HG03175 (cell line): ENCODE results near the gene FARS2.
"Not testable (repeated sequence)": the region's sequence is repeated elsewhere in the genome, so short reads cannot be mapped to it uniquely, and the experiment has no call there.

Source experiments
- ATAC-seq: cut with Tn5 transposase; IDR thresholded peaks from one replicate; pipeline ENCODE4 v1.9.1; 2021; ENCODE audit warnings: mild to moderate bottlenecking, moderate library complexity; ENCODE audit not compliant: unreplicated experiment

Gene FARS2

DNA sequence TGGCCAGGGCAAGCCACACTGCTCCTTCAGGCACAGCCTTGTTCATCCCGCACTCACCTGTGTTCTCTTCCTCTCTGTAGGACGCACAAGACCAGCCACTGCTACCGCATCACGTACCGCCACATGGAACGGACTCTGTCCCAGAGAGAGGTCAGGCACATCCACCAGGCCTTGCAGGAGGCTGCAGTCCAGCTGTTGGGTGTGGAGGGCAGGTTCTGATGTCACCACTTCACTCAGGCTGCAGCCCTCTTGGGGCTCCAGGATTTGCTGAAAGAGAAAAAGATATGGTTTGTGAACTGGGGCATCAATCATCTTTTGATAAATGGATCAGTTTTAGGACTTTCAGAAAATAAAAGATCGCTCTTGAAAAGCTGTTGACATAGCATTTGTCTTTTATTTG lies 509.9 kb downstream of the FARS2 start:
- ATAC-seq, result no peak

DNA sequence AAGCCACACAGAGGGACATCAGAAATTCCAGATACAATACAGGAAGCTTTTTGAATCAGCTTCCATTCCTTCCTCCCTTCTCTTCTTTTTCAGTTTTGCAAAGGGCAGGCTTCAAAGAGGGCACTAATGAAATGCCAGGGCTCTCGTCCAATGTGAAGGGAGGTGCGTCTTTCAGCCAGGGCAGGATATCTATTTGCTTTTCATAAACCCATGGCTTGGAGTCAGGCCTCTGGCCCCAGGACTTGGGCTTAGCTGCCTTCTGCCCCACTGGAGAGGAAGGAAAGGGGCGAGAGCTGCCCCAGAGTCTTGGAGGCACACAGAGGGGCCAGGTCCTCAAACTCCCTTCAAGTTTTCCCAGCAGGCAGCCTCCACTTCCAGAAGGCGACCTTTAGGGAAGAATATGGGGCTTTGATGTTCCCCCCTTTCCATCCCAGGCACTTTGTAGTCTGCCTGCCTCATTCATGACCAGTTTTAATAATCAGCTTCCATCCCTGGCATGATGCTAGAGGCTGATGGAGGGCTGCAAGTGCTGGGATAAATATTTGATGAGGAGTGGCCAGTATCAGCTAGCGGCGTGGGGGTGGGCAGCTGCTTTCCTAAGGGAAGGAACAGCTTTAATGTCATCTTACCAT lies 510.6 kb downstream of the FARS2 start:
- ATAC-seq, result no peak

DNA sequence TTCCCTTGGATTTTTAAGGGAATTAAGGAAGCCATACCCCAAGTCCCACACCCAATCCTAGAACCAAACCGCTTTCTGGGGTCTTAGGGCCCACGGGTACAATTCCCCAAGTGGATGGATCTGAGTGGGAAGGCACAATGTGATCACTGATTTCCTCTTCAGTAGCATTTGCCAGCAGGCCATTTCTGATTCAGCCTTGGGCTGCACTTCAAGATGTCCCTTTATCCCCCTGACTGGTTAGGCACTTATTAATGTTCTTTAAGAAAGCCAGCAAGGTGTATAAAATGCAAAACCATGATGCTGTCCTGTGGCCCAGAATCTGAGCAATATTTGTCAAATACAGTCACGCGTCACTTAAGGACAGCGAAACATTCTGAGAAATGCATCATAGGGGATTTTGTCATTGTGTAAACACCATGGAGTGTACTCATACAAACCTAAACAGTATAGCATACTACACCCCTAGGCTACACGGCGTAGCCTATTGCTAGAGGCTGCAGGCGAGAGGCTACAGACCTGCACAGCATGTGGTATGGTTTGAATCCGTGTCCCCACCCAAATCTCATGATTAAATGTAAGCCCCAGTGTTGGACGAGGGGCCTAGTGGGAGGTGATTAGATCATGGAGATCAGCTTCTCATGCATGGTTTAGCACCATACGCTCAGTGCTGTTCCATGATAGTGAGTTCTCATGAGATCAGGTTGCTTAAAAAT lies 511.3 kb downstream of the FARS2 start:
- no peak for ATAC-seq

DNA sequence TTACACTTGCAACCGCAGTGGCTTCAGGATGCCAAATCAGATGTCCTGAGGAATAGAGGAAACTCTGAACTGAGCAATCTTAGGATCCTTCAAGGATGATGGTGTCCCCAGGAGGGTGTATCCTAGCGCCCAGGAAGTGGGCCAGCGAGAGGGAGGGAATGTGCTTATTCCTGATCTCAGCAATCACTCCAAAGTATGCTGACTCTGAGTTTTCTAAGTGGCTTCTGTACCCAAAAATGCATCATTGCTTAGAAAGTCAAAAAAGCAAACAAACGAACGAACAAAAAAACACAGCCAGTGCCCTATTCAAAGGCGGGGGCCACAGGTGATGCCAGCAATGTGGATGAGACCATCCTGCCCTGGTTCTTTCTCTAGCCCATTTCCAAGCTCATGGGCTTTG lies 514.8 kb downstream of the FARS2 start:
- ATAC-seq, result no peak

DNA sequence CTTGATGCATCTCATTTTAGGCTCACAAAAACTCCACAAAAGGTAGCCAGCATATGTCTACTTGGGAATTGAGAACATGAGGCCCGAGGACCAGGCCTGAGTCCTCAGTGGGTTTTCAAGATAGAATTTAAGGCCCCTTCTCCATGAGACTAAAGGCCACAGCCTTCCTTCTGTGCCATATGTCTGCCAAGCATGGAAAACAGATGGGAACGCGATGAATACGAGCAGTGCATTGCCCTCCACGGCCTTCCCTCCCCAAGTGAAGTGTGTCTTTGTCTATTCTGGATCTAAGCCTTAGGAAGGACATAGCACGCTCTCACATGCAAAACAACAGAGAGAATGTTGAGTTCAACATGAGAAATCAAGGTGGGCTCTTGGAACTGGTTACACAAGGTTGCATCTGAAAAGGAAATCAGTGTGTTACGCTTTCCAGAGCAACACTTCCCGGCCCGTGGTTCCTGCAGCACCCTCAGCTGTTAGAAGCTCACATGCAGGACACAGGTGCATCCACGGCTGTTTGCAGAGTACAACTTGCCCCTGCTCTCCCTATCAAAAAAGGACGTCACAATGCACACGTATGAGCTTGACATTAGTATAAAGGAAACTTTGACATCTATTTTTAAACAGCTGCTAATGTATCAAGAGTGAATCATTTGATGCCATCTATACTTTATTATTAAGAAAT lies 515.5 kb downstream of the FARS2 start:
- no peak for ATAC-seq

DNA sequence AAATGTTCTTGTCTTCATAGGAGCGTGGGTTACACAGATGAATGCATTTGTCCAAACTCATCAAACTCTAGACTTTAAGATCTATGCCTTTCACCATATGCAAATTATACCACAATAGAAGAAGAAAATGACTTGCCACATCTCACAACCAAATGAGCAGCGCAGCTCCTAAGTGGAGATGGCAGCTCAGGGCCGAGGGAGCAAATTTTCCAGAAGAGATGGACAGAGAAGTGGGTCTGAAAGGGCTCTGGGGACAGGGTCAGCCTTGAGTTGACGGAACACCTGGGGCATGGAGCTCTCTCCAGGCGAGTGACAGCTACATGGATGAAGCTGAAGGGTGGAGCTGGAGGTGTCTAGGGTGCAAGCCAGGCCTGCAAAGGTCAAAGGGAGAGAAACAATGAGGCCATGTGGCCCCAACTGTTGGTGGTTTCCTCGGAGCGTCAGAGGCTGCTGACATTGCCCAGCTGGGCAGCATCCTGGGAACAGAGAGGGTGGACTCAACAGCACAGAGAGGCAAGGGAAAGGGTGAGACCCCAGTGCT lies 517.1 kb downstream of the FARS2 start:
- ATAC-seq, result peak; percentile 77

DNA sequence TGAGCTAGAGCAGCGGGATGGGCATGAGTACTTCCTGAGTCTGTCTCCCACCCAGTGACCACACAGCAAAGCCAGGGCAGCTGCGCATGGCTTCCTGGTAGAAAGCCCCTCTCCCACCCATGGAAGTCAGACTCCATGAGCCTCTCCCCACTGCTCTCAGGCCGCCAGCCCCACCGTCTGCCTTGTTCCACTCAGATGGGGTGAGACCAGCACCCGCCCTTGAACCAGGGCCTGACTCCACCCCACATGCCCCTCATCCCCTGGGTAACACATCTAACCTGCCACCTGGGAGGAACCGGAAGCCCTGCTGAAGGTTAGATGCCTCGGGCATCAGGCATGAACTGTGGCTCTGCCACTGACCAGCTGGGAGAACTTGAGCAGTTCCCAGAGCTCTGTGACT lies 517.6 kb downstream of the FARS2 start:
- no peak for ATAC-seq

DNA sequence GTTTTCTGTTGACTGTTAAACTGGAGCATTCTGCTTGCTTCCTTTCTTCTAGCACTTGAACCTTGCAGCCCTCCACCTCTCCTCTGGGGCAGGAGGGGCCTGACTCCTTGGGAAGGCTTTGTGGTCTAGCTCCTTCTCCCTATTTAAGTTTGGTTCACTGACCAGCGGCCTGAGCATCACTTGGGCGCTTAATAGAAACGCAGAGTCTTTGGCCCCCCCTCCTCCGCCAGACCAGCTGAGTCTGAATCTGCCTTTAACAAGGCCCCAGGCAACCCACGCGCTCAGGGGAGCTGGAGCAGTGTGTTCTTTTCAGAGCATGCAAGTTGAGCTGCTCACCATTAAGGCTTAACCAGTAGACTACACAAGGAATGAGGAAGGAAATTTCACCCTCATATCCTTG lies 519.7 kb downstream of the FARS2 start:
- ATAC-seq, result no peak

DNA sequence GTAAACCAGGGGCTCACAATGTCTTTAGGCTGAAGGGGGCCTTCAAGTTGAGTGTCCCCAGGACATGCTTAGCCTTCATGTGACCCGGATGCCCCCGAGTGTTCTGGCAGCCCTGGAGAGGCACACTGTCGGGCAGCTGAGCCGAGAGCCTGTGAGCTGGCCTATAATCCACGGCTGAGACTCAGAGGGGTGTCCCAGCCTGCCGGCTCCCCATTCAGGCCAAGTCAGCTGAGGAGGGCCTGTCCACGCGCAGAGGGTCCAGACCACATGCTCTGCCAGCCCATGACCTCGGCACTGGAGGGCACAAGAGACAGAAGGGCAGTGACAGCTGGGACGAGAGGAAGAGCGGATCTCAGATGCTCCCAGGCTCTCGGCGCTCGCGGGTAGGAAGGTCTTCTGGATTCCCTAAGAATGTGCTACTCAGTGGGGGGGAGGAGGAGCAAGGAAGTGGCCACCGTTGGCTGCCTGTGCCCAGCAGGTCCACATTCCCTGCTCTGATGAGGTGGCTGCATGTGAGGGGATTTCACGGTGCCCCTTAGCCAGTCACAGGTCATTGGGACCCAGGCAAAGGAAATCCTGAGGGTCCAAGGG lies 520.7 kb downstream of the FARS2 start:
- no peak for ATAC-seq

DNA sequence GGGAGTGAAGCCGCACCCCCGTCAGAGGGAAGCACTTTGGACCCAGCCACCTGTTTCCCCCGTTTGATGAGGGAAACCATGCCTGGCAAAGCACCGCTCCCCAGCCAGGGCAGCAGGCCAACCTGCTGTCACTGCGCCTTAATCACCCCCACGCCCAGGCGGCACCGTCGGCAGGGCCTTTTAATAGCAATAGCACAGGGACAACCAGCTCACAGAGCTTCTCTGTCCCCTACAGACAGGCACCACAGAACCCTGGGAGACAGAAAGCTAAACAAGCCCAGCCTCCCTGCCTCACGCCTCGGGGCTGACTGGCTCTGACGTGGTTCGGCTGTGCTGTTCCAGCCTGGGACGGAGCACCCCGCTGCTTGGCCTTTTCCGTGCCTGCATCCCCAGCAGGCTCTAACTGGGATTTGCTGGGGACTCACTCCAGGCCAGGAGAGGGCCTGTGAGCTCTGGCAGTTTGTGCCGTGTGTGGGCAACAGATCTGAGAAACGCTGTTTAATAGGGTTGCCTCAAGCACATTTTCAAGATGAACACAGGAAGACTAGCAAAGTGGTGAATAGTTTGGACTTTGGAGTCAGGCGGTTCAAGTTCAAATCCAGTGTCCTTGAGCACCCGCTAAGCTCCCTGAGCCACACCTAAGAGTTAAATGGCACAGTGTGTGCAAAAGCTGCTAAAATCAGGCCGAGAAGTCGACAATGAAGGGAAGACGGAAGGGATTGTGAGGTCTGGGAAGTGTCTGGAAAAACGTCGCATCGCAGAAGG lies 521.7 kb downstream of the FARS2 start:
- no peak for ATAC-seq

DNA sequence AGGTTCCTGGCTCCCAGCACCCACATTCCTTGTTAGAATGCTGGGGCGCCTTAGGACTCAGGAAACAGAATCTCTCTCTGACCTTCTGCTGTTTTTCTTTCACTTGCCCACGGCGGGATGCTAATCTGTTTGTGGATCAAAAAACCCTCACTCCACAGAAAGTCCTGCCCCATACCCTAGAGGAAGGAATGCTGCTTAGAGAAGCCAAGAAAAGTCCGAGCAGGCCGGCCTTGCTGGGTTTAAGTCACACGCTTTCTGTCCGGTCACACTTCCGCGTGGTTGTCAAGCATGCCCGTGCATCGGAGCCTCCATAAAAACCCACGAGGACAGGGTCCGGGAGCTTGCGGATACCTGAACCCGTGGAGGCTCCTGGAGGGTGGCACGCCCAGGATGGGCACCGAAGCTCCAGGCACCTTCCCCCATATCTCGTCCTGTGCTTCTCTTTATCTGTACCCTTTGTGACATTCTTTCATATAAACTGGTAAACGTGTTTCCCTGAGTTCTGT lies 522.3 kb downstream of the FARS2 start:
- no peak for ATAC-seq

DNA sequence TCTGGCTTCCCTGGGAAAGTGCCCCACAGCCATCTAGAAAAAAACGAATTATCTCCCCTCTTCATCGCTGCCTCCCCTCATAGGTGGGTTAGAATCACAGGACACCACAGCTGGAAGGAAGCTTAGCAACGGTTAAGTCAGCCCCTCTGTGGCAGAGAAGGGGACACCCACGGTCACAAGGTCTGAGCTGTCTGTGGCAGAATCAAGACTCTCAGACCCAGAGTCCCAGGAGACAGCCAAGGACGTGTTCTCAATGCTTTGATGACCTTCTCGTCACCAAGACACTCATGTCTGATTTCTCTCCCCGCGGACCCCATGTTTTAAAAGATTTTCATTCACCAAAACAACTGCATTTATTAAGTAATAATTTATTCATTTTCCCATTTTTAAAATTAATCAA lies 523.9 kb downstream of the FARS2 start:
- no peak for ATAC-seq

DNA sequence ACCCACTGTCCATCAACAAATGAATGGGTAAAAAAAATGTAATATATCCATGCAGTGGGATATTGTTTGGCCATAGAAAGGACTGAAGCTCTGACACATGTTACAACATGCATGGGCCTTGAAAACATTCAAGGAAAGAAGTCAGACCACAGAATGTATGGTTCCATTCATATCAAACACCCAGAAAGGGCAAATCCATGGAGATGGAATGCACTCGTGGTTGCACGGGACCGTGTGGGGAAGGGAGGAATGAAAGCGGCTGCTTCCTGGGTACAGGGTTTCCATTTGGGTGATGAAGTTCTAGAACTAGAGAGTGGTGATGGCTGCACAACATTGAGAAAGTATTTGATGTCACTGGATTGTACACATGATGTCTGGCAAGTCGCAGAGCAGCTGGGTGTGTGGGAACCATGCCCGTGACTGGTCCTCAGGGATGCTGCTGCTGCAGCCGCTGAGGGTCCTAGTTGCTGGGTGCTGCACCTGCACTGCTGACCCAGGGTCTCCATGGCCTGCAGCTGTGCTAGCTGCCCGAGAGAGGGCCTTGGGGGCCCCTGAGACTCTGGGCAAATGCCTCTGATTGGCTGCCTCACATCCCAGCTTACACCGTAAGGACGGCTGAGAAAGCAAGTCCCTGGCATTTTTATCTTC lies 525.1 kb downstream of the FARS2 start:
- no peak for ATAC-seq

DNA sequence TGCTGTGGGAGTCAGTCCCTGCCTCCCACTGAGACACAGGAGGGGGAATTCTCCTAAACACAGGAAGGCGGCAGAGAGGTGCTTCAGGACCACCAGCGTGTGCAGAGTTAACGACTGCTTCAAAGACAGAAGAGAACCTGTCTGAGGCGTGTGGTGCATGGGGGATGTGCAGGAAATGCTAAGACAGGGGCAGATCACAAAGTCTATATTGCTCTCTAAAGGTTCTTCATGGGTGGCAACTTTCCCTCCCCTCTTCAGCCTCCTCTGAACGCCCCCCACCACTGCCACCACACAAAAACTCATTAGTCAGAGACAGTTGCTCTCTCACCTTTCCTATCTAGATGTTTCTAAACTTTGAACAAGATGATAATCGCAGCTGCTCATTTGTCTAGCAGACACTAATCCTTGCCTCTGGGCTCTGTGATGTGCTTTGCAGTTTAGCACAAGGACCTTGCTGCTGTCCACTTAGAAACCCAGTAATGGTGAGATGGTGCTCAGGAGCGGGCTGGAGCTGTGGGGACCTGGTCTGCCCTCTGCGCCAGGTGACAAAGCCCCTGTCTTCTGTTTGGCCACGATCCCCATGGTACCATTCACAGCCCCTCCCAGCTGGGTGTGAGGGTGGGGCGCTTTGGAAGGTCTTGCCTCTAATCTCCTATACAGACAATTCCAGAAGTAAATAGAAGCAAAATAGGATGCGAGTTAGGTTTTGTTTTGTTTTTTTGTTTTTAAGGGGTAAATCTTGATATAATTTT lies 525.8 kb downstream of the FARS2 start:
- ATAC-seq, result no peak

DNA sequence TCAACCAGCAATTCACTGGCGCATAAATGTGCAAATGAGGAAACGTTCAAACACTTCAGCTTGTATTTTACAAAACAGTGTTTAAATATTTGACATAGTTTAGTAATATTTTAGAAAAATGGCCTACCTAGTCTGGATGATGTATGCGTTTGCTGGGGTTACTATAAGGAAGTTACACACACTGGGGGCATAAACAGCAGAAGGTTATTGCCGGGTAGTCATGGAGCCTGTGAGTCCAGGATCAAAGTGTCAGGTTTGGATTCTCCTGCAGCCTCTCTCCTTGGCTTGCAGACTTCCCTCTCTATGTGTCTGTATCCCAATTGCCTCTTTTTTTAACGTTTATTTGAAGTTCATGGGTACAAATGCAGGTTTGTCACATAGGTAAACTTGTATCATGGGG lies 528.1 kb downstream of the FARS2 start:
- not testable (repeated sequence) for ATAC-seq

DNA sequence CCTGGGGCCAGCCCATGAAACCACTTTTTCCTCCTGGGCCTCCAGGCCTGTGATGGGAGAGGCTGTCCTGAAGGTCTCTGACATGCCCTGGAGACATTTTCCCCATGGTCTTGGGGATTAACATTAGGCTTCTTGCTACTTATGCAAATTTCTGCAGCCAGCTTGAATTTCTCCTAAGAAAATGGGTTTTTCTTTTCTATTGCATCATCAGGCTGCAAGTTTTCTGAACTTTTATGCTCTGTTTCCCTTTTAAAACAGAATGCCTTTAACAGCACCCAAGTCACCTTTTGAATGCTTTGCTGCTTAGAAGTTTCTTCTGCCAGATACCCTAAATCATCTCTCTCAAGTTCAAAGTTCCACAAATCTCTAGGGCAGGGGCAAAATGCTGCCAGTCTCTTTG lies 535.2 kb downstream of the FARS2 start:
- not testable (repeated sequence) for ATAC-seq

DNA sequence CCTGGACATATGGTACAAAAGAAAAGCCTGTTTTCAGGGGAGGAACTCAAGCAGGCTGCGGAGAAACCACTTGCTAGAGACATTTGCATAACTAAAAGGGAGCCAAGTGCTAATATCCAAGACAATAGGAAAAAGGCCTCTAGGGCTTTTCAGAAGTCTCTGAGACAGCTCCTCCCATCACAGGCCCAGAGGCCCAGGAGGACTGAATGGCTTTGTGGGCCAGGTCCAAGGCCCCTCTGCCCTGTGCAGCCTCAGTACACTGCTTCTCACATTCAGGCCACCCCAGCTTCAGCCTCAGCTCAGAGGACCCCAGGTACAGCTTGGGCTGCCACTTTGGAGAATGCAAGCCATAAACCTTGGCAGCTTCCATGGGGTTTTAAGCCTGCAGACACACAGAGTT lies 545.1 kb downstream of the FARS2 start:
- ATAC-seq, result not testable (repeated sequence)

DNA sequence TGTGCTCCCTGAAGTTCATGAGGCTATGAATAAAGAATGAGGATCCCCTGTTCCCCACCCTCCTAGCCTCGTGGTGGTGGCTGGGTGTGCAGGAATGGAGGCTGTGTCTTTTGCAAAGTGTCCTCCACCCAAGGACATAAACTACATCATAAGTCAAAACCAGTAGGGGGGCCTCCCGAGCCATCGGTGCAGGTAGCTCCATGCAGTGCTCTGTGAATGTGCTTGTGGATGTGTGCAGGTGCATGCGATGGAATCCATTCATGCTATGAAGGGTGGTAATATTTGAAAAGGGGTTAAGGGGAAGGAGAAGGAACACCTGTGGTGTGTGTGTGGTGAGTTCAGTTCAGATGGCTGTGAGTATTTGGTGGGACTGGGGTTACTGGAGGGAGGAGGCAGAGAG lies 548.1 kb downstream of the FARS2 start:
- ATAC-seq, result no peak

DNA sequence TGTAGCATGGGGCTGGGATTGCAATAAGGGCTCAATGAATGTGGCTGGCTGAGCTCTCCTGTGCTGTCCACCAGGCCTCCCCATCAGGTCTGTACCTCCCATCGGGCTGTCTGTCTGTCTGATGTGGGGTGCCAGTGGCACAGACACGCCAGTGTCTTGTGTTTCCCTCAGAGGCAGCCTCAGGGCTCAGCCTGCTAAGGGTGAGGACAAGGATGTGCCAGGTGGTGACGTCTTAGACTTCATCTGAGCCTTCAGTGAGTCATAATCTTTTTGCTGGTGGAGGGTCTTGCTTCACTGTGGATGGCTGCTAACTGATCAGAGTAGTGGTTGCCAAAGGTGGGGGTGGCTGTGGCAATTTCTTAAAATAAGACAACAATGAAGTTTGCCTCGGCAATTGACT lies 550.7 kb downstream of the FARS2 start:
- ATAC-seq, result no peak
